ENCODE measurements around the gene C2. TPM values are rescaled to one million over a fixed set of nuclear protein-coding genes. Genes with fewer than 3 reads are reported as not detected.
A peak's percentile ranks its signal among the peaks of the same experiment; 100 is the strongest.
"Not testable (repeated sequence)": the region's sequence is repeated elsewhere in the genome, so short reads cannot be mapped to it uniquely, and the experiment has no call there.

The C2 gene
- total RNA-seq, 2 donors from 2014 or later, result 13.8 to 40.2 TPM

DNA sequence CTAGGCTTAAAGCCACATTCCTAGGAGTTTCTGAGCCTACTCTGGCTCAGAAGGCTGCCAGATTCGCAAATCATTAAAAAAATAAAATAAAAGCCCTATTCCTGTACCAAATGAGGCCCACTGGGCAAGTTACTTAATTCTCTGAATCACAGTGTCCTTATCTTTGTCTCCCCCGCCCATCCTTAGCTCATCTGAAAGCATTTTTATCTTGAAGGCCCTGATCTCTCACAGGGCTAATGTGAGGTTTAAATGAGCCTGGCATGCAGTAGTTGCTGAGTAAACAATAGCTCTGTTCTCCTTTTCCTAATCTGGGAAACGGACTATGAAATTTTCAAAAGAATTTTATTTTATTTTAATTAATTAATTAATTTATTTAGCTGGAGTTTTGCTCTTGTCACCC is 23.6 kb upstream of the C2 start:
- no peak for DNase-seq (ENCODE audit: low spot score)
- Histone ChIP-seq H3K27ac (peak overlapping the region in 1 of 2 donors; percentile 12), H3K4me3 (no peak overlapping the region), H3K9me3 (no peaks in the 10 kb centered on the region), H3K4me1 (ENCODE audit: control insufficient read depth in 1 of 2, low read depth in 2 of 2) (peaks cover 5 to 27% of the 10 kb centered on the region in 2 donors), H3K36me3 (no peaks in the 10 kb centered on the region), H3K27me3 (replicated peaks; ENCODE audit: insufficient read depth) (no peaks in the 10 kb centered on the region)
- no peak for ATAC-seq (ENCODE audit: insufficient number of reproducible peaks, low FRiP score, low read depth)
- TF ChIP-seq, protein P1, sequence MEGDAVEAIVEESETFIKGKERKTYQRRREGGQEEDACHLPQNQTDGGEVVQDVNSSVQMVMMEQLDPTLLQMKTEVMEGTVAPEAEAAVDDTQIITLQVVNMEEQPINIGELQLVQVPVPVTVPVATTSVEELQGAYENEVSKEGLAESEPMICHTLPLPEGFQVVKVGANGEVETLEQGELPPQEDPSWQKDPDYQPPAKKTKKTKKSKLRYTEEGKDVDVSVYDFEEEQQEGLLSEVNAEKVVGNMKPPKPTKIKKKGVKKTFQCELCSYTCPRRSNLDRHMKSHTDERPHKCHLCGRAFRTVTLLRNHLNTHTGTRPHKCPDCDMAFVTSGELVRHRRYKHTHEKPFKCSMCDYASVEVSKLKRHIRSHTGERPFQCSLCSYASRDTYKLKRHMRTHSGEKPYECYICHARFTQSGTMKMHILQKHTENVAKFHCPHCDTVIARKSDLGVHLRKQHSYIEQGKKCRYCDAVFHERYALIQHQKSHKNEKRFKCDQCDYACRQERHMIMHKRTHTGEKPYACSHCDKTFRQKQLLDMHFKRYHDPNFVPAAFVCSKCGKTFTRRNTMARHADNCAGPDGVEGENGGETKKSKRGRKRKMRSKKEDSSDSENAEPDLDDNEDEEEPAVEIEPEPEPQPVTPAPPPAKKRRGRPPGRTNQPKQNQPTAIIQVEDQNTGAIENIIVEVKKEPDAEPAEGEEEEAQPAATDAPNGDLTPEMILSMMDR (IDR thresholded peaks at IDR 0.05), result no peak

DNA sequence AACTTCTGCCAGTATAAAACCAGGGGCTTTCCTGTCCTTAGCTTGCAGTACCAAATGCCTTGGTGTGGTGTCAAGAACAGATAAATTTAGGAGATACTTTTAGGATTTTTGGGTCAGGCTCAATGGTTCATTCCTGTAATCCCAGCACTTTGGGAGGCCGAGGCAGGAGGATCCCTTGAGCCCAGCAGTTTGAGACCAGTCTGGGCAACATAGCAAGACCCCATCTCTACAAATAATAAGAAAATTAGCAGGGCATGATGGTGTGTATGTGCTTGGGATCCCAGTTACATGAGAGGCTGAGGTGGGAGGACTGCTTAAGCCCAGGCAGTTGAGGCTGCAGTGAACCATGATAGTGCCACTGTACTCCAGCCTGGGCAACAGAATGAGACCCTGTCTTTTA is 22.5 kb upstream of the C2 start:
- TF ChIP-seq, protein P1 (IDR thresholded peaks at IDR 0.05), result no peak
- H3K9me3 ChIP-seq, result no peaks in the 10 kb centered on the region
- H3K36me3 ChIP-seq, result no peaks in the 10 kb centered on the region
- H3K4me1 ChIP-seq (ENCODE audit: control insufficient read depth in 1 of 2, low read depth in 2 of 2), result peaks cover 5 to 27% of the 10 kb centered on the region in 2 donors
- no peaks in the 10 kb centered on the region for H3K27me3 ChIP-seq (replicated peaks; ENCODE audit: insufficient read depth)
- no peak overlapping the region for H3K27ac ChIP-seq
- ATAC-seq (ENCODE audit: insufficient number of reproducible peaks, low FRiP score, low read depth) (no peak), DNase-seq (ENCODE audit: low spot score) (no peak)
- H3K4me3 ChIP-seq, result no peak overlapping the region

- H3K36me3 ChIP-seq, result no peaks in the 10 kb centered on the region
- DNase-seq (ENCODE audit: low spot score) (no peak), ATAC-seq (ENCODE audit: insufficient number of reproducible peaks, low FRiP score, low read depth) (no peak)
- no peak overlapping the region for H3K27ac ChIP-seq
- H3K9me3 ChIP-seq, result no peaks in the 10 kb centered on the region
- H3K4me1 ChIP-seq (ENCODE audit: control insufficient read depth in 1 of 2, low read depth in 2 of 2), result peaks cover 7 to 19% of the 10 kb centered on the region in 2 donors
- no peaks in the 10 kb centered on the region for H3K27me3 ChIP-seq (replicated peaks; ENCODE audit: insufficient read depth)
- TF ChIP-seq, protein P1 (IDR thresholded peaks at IDR 0.05), result no peak
- no peak overlapping the region for H3K4me3 ChIP-seq
Measured at GRCh38 chr6:31906122-31906521, 21.4 kb upstream of the C2 start.

- not testable (repeated sequence) for H3K27ac ChIP-seq; DNase-seq (ENCODE audit: low spot score); H3K27me3 ChIP-seq (replicated peaks; ENCODE audit: insufficient read depth); ATAC-seq (ENCODE audit: insufficient number of reproducible peaks, low FRiP score, low read depth); H3K36me3 ChIP-seq; H3K9me3 ChIP-seq; H3K4me3 ChIP-seq
- H3K4me1 ChIP-seq (ENCODE audit: control insufficient read depth in 1 of 2, low read depth in 2 of 2), result peaks cover 13 to 16% of the 10 kb centered on the region in 2 donors
Measured at GRCh38 chr6:31906727-31907126, 20.8 kb upstream of the C2 start.

DNA sequence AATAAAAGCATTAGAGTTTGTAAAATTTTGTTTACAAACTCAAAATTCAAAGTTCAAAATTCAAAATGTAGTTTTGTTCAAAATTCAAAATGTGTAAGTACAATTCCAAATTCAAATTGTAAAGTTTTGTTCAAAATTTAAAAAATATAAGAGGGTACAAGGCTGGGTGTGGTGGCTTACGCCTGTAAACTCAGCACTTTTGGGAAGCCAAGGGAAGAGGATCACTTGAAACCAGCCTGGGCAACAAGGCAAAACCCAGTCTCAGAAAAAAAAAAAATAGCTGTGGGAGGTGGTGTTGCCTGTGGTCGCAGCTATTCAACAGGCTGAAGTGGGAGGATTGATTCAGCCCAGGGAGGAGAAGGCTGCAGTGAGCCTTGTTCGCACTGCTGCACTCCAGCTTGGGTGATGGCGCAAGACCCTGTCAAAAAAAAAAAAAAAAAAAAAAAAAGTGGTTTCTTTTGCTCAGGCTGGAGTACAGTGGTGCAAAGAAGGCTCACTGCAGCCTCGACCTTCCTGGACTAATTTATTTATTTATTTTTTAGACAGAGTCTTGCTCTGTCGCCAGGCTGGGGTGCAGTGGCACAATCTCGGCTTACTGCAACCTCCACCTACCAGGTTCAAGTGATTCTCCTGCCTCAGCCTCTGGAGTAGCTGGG is 20.2 kb upstream of the C2 start:
- H3K36me3 ChIP-seq, result no peaks in the 10 kb centered on the region
- no peaks in the 10 kb centered on the region for H3K9me3 ChIP-seq
- TF ChIP-seq, protein P1 (IDR thresholded peaks at IDR 0.05), result no peak
- H3K4me3 ChIP-seq, result no peak overlapping the region
- no peak overlapping the region for H3K27ac ChIP-seq
- no peak for DNase-seq (ENCODE audit: low spot score)
- no peak for ATAC-seq (ENCODE audit: insufficient number of reproducible peaks, low FRiP score, low read depth)
- peaks cover 14 to 16% of the 10 kb centered on the region in 2 donors for H3K4me1 ChIP-seq (ENCODE audit: control insufficient read depth in 1 of 2, low read depth in 2 of 2)
- H3K27me3 ChIP-seq (replicated peaks; ENCODE audit: insufficient read depth), result no peaks in the 10 kb centered on the region

GRCh38 chr6:31908255-31908654 is 19.3 kb upstream of the C2 start:
- ATAC-seq (ENCODE audit: insufficient number of reproducible peaks, low FRiP score, low read depth); DNase-seq (ENCODE audit: low spot score); H3K4me3 ChIP-seq; H3K9me3 ChIP-seq; H3K27me3 ChIP-seq (replicated peaks; ENCODE audit: insufficient read depth); H3K36me3 ChIP-seq; H3K4me1 ChIP-seq (ENCODE audit: control insufficient read depth in 1 of 2, low read depth in 2 of 2); H3K27ac ChIP-seq: not testable (repeated sequence)

All from thoracic aorta (tissue), 2 donors.